Superior temporal gyrus (tissue), 1 donor: ENCODE data around the gene SRGAP2B.
"Not testable (repeated sequence)": the region's sequence is repeated elsewhere in the genome, so short reads cannot be mapped to it uniquely, and the experiment has no call there.

Experiments
- DNase-seq: peaks from one replicate; pipeline ENCODE4 v3.0.0-alpha.2; 2016; ENCODE audit errors: extremely low spot score

The SRGAP2B gene

DNA sequence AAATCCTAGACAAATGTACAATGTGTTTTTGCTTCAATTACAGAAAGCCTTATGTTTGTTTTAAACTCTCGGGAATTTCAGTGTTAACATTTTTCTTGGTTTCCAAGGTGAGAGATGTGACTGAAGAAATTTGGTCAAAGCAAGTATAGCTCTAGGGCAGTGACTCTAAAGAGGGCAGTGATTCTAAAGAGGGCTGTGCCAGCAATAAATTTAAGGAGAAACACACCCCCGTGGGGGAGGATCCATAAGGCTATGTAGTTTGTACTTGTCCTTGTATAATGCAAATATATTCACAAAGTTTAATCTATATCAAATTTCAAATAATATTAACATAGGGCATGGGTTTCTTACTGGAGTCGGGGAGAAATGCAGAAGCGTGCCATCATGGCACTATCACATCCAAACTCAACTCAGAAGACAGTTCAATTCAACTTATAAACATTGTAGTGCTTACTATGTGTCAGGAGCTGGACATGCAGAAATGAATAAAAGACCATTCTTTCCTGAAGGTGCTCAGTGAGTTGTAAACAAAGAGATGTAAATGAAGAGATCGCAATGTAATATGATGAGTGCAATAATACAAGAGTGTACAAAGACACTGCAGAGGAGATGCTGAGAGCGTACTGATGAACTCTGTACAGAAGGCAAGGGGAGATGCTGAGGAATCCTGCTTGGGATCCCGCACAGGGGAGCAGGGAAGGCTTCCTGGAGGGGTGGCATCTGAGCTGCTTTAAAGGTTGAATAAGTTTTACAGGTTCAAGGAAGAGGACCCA lies 12.5 kb downstream of the SRGAP2B start:
- DNase-seq: not testable (repeated sequence)

- not testable (repeated sequence) for DNase-seq
Measured at GRCh38 chr1:145080193-145080592, 14.9 kb downstream of the SRGAP2B start.

DNA sequence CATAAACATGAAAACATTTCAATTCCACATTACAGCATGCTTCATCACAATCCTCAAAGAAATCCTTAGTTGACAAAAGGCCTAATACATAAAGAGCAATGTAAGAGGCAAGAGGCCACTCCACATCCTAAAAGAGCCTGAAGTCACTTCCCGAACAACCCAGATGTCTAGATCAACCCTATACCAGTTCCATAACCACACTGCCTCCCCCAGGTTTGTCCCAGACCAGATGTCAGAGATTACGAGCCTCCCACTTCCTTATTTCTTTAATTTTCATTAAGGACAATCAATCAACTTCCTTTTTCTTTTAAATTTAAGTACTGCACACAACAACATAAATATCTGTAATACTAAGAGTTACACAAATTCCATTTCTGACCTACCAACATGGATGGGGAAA lies 15.4 kb downstream of the SRGAP2B start:
- not testable (repeated sequence) for DNase-seq

DNA sequence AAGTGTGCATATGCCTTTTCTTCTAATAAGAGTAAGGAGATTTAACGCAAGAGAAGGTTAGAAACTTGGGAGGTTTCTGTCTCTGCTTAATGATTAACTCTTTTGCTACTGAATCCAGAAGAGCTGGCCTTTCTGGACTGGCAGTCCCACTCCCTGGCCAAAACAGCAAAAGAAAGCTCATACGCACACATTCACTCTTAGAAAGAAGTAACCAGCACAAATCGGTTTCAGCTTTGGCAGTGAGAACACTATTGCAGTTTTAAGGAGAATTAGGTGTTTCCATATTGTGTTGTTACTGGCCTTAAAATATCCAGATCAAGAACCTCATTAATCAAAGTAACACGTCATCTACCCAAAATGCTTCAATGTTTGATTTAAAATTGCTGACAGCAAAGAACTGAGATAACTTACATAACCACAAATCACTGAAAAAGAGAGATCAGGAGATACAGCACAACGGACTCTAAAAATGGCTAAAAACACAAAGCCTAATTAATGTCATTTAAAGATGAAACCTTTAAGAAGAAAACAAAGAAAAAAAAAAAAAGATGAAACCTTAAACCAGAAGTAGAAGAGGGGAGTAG lies 16.2 kb downstream of the SRGAP2B start:
- DNase-seq: not testable (repeated sequence)

DNA sequence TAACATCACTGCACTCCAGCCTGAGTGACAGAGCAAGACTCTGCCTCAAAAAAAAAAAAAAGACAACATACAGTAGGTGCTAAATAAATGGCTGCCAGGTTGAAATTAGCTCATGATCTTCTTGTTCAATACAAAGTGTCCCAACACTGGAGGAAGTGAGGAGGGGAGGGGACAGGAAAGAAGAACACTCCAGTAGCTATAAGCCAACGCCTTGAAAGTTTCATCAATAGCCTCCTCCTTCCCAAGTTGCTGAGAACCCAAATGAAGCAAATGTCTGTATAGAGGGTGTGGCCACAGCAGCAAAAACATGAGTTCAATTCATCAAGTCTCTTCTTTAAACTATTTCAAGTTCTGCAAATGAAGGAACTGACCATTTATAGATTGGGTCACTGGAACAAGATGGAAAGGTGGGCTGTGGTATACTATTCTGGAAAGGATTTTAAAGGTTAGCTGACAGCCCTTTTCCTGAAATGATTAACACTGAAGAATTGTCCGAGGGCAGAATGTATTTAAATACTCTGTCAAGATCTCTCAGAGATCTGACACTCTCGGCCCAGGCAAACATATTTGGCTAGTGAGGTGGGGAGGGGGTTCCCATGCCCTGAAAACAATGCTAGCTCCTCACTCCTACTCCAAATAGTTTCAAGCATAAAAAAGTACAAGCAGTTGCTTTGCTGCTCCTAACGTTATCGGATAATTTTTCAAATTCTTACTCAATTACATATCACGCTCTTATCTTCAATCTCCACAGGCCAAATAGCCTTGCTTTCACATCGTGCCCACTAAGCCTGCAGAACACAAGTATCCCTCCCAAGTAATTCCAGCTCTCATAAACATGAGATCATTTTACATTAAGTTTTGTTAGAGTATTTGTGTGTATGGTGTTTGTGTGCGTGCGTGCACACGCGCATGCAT lies 17.0 kb downstream of the SRGAP2B start:
- not testable (repeated sequence) for DNase-seq

GRCh38 chr1:145076877-145077276 lies 18.3 kb downstream of the SRGAP2B start:
- not testable (repeated sequence) for DNase-seq

DNA sequence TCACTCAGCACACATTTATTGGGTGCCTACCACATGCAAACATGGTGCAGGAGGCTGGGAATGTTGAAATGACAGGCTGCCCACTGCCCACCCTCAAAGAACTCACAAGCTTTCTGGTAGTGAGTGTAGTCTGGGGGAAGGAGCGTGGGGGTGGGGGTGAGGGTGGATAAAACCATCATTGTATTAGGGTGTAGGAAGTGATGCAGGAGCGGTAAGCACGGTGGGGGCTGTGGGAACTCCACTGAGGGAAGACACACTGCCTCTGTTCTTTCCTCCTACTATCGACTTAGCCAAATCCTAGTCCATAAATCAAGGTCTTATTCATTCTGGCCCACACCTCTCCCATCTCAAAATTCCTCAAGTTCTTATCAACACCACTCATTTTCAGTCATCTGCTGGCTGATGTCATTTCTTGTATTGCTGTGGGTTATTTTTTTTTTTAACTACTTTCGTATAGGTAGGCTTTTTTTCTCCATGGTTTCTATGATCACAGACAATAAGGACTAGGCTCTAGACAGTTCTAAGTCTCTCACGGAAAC lies 21.0 kb downstream of the SRGAP2B start:
- not testable (repeated sequence) for DNase-seq

DNA sequence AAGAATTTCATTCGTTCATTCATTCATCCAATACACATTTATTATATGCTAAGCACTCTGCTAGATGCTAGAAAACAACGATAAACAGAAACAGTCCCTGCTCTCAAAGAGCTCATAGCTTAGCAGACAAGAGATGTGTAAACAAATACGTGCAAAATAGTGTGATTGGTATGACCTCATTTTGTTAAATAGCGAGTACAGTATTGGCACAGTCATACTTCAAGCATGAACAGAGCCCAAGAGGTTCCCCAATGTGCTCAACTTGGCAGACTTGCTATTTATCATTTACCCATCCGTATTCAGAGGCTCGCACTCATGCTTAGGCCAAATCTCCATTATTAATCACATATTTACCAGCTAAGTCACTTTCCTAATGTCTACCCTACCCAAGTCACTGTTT lies 23.6 kb downstream of the SRGAP2B start:
- DNase-seq: not testable (repeated sequence)

GRCh38 chr1:145066486-145066885 lies 28.6 kb downstream of the SRGAP2B start:
- not testable (repeated sequence) for DNase-seq

- not testable (repeated sequence) for DNase-seq
Measured at GRCh38 chr1:145065194-145065826, 29.8 kb downstream of the SRGAP2B start.

DNA sequence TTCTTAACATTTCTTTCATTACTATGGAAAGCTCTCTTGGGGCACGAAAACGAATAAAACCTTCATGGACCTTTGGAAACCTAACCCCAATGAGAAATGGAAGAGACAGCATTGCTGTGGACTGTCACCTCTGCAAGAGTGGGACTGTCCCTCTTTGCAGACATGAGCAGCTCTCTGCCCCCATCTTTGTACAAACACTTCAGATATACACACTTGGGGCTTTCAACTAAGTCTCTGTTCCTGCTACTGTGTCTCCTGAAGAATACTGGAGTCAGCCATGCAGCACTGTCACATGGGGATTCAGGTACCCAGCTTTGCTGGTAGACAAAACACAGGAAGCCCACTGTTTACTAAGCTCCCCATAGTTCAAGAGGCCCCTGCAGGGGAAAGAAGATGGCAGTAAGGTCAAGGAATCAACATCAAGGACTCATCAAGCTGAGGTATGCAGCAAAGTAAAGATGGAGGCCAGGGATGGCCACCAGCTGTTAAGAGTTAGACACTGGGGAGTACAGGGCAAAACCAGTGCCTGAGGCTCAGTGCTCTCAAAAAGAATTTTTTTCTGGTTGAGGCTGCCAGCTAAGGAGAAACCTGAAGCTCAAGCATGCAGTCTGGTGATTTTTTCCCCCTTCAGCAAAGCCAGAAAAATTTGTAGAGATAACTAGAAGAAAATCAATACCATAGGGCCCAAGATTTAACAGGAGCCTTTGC lies 31.0 kb downstream of the SRGAP2B start:
- DNase-seq: not testable (repeated sequence)

GRCh38 chr1:145063285-145063684 lies 31.8 kb downstream of the SRGAP2B start:
- DNase-seq: not testable (repeated sequence)

- DNase-seq: not testable (repeated sequence)
Measured at GRCh38 chr1:145058184-145058583, 36.9 kb downstream of the SRGAP2B start.

- DNase-seq: not testable (repeated sequence)
Measured at GRCh38 chr1:145055217-145055760, 39.8 kb downstream of the SRGAP2B start.

DNA sequence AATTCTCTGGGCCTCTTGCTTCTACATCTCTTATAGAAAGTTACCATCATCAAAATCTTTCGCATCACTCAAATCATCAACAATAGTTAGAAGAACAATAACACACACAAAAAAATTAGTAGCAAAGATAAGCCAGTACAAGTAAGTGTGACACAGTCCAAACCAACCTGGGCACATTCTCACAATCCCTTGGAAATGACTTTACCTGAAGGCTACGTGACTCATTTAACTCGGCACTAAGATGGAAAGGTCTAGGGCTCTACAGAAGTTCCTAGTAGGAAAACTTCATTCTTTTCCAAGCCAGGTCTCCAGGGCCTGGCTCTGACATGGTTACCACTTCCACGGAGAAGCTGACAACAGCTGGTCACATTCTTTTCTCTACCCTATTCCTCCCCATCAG lies 41.7 kb downstream of the SRGAP2B start:
- DNase-seq: not testable (repeated sequence)

GRCh38 chr1:145052019-145052776 lies 42.9 kb downstream of the SRGAP2B start:
- DNase-seq: not testable (repeated sequence)

GRCh38 chr1:145048181-145048856 lies 46.8 kb downstream of the SRGAP2B start:
- not testable (repeated sequence) for DNase-seq

- DNase-seq: not testable (repeated sequence)
Measured at GRCh38 chr1:145047553-145047952, 47.6 kb downstream of the SRGAP2B start.
